ENCODE data around the gene CACTIN. TPM values are rescaled to one million over a fixed set of nuclear protein-coding genes. Genes with fewer than 3 reads are reported as not detected.

Gene CACTIN
- total RNA-seq, 4 donors from 2014 or later: 21.1 to 46.5 (median 33.6) TPM

GRCh38 chr19:3604987-3605343, 21.6 kb downstream of the CACTIN start:
- H3K4me3 ChIP-seq (ENCODE audit: low read depth, poor library complexity, severe bottlenecking): no peak overlapping the region
- WGBS, 2 donors: 49 to 59% methylated on average over 10 to 11 of the region's 11 CpGs
- TF ChIP-seq CTCF (IDR thresholded peaks at IDR 0.05) (no peak), POLR2A (IDR thresholded peaks at IDR 0.05) (no peak)
- no peak for DNase-seq (ENCODE audit: low spot score in 2 of 2)
- intact Hi-C loops (cut with DNase I; ENCODE audit: low total_unique reads): no loop called here

- intact Hi-C loops (cut with DNase I; ENCODE audit: low total_unique reads): no loop called here
- DNase-seq (ENCODE audit: low spot score in 2 of 2): no peak
- WGBS, 2 donors: 80 to 84% methylated on average over 24 to 27 of the region's 27 CpGs
- no peak overlapping the region for H3K4me3 ChIP-seq (ENCODE audit: low read depth, poor library complexity, severe bottlenecking)
- TF ChIP-seq CTCF (IDR thresholded peaks at IDR 0.05) (no peak), POLR2A (IDR thresholded peaks at IDR 0.05) (no peak)
These were observed 22.2 kb downstream of the CACTIN start for GRCh38 chr19:3604227-3604986.

- WGBS, 2 donors: 60 to 71% methylated on average over 16 to 23 of the region's 23 CpGs
- intact Hi-C loops (cut with DNase I; ENCODE audit: low total_unique reads): no loop called here
- no peak overlapping the region for H3K4me3 ChIP-seq (ENCODE audit: low read depth, poor library complexity, severe bottlenecking)
- TF ChIP-seq CTCF (IDR thresholded peaks at IDR 0.05): no peak
- TF ChIP-seq POLR2A (IDR thresholded peaks at IDR 0.05): no peak
- no peak for DNase-seq (ENCODE audit: low spot score in 2 of 2)
These were observed 23.3 kb downstream of the CACTIN start for GRCh38 chr19:3603121-3603811.

GRCh38 chr19:3601021-3601420, 25.6 kb downstream of the CACTIN start:
- TF ChIP-seq CTCF (IDR thresholded peaks at IDR 0.05) (no peak), POLR2A (IDR thresholded peaks at IDR 0.05) (no peak)
- intact Hi-C loops (cut with DNase I; ENCODE audit: low total_unique reads): no loop called here
- WGBS, 2 donors: 74 to 77% methylated on average over 12 of the region's 12 CpGs
- no peak for DNase-seq (ENCODE audit: low spot score in 2 of 2)
- no peak overlapping the region for H3K4me3 ChIP-seq (ENCODE audit: low read depth, poor library complexity, severe bottlenecking)

GRCh38 chr19:3599776-3600187, 26.8 kb downstream of the CACTIN start:
- no peak for DNase-seq (ENCODE audit: low spot score in 2 of 2)
- H3K4me3 ChIP-seq (ENCODE audit: low read depth, poor library complexity, severe bottlenecking): no peak overlapping the region
- intact Hi-C loops (cut with DNase I; ENCODE audit: low total_unique reads): no loop called here
- TF ChIP-seq POLR2A (IDR thresholded peaks at IDR 0.05): no peak
- no peak for TF ChIP-seq CTCF (IDR thresholded peaks at IDR 0.05)
- WGBS, 2 donors: 90 to 96% methylated on average over 22 to 25 of the region's 28 CpGs

Measured in lower leg skin (tissue), 4 donors.